Prostate gland (tissue), 2 donors: ENCODE measurements around the gene TTC19. TPM values are rescaled to one million over a fixed set of nuclear protein-coding genes. Genes with fewer than 3 reads are reported as not detected.

Experiments used
- DNase-seq: peaks from one replicate; pipeline ENCODE4 v3.0.0-alpha.2; 2019; ENCODE audit warnings: low spot score
- H3K27ac ChIP-seq, 2 donors: fragments of 200-600 bp; sonication (generic); 2 replicates each; pipeline ENCODE4 v1.5.1; 2017 to 2019
- H3K27me3 ChIP-seq: fragments of 200-600 bp; sonication (generic); replicated peaks from 2 replicates; pipeline ENCODE4 v1.5.1; 2019; ENCODE audit not compliant: insufficient read depth
- H3K36me3 ChIP-seq, 2 donors: fragments of 200-600 bp; sonication (generic); 1 replicate in 1 of 2; 2 replicates in 1 of 2; pipeline versions ENCODE4 v1.5.1 to v1.8.1; 2017 to 2019
- H3K4me1 ChIP-seq: fragments of 200-600 bp; sonication (generic); replicated peaks from 2 replicates; pipeline ENCODE4 v1.5.1; 2019
- H3K4me3 ChIP-seq, 2 donors: fragments of 200-600 bp; sonication (generic); 2 replicates each; pipeline ENCODE4 v1.5.1; 2017 to 2019
- H3K9me3 ChIP-seq: fragments of 200-600 bp; sonication (generic); 2 replicates; pipeline ENCODE4 v1.5.1; 2017
- POLR2A ChIP-seq: fragments of 450-650 bp; IDR thresholded peaks from one replicate; pipeline ENCODE4 v1.6.1; 2016; ENCODE audit warnings: antibody characterized with exemption, mild to moderate bottlenecking
- POLR2AphosphoS5 ChIP-seq: sonication (generic); formaldehyde crosslinking; IDR thresholded peaks from one replicate; pipeline ENCODE4 v1.6.1; 2017; ENCODE audit warnings: antibody characterized with exemption
- WGBS: methylation state at CpG from one replicate; pipeline ENCODE4 v1.1.5; 2018; 5-methylcytosine and 5-hydroxymethylcytosine counted together
- intact Hi-C: fragments of 100-400 bp; cut with DNase I; formaldehyde crosslinking; loops from one replicate; pipeline ENCODE4 v1.14.2; 2022
- total RNA-seq, 2 donors: library from RNA; depleted of rRNA; stranded (reverse); fragments of >200 nt; gene quantifications; one replicate each; pipeline ENCODE4 v1.1.0, GENCODE V29; 2016
- TF ChIP-seq, protein P1 (sequence below), 4 experiments: fragments of 200-600 bp in 2 of 4; fragments of 450-650 bp in 2 of 4; sonication (generic) in 2 of 4; IDR thresholded peaks; 1 replicate in 3 of 4; 2 replicates in 1 of 4; pipeline ENCODE4 v1.5.1; 2016 to 2019; ENCODE audit warnings: antibody characterized with exemption in 4 of 4, mild to moderate bottlenecking in 2 of 4, moderate library complexity in 2 of 4

Gene TTC19
- total RNA-seq, 2 donors from 2014 or later: 87.9 to 100 TPM

DNA sequence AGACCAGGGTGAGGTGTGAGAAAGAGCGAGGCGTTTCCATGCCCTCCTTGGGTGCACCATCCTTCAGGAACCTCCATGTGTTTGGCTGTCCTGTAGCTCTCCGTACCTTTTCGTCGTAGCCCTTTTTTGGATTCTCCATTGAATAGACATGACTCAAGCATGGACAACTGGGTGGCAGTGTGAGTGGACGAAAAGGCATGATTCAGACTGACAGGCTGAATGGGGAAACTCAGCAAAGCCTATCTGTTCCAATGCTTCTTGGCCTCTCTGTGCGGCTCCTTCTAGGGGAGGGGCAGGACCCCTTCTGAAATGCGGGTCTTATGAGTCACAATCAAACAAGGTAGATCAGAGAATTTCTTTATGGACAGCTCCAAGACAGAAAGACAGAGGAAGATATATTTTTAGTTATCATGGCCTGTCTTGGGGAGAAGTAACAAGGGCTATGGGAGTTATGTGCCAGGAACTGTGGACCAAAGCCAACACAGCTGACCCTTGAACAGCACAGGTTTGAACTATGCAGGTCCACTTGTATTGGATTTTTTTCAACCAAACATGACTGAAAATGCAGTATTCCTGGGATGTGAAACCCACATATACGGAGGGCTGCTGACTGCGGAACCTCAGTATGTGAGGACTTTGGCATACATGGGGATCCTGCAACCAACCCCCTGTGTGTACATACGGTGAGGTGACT lies 31.8 kb upstream of the TTC19 start:
- no peak for DNase-seq
- WGBS: 82% methylated on average over 11 of the region's 11 CpGs
- no peak overlapping the region for H3K4me3 ChIP-seq

DNA sequence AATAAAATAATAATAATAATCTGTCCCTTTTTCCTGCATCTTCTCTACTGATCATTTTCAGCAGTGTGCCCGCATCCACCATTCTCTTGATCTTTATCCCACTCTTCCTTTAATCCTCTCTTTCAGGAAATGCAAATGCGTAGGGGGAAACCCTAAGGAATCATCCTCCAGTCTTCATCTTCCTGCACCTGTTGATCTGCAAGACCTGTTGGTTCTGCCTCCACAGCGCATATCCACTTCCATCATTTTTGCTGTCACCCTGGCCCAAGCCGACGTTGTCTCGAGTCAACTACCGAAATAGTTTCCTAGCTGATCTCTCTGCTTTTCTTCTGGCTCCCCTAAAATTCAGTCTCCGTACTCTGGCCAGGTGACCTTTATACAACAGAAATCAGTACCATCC lies 30.2 kb upstream of the TTC19 start:
- TF ChIP-seq POLR2AphosphoS5 (no peak), POLR2A (no peak)
- TF ChIP-seq, protein P1, sequence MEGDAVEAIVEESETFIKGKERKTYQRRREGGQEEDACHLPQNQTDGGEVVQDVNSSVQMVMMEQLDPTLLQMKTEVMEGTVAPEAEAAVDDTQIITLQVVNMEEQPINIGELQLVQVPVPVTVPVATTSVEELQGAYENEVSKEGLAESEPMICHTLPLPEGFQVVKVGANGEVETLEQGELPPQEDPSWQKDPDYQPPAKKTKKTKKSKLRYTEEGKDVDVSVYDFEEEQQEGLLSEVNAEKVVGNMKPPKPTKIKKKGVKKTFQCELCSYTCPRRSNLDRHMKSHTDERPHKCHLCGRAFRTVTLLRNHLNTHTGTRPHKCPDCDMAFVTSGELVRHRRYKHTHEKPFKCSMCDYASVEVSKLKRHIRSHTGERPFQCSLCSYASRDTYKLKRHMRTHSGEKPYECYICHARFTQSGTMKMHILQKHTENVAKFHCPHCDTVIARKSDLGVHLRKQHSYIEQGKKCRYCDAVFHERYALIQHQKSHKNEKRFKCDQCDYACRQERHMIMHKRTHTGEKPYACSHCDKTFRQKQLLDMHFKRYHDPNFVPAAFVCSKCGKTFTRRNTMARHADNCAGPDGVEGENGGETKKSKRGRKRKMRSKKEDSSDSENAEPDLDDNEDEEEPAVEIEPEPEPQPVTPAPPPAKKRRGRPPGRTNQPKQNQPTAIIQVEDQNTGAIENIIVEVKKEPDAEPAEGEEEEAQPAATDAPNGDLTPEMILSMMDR (IDR thresholded peaks at IDR 0.05): no peak
- H3K36me3 ChIP-seq: no peaks in the 10 kb centered on the region
- no peak overlapping the region for H3K4me3 ChIP-seq
- H3K4me1 ChIP-seq: no peaks in the 10 kb centered on the region
- intact Hi-C loops: no loop called here
- H3K27me3 ChIP-seq: no peaks in the 10 kb centered on the region
- DNase-seq: no peak
- WGBS: 97% methylated on average over 8 of the region's 8 CpGs
- no peaks in the 10 kb centered on the region for H3K9me3 ChIP-seq
- no peak overlapping the region for H3K27ac ChIP-seq

More for the DNA sequence above, 31.8 kb upstream of the TTC19 start:
- H3K27ac ChIP-seq: no peak overlapping the region
- no peak for TF ChIP-seq POLR2AphosphoS5
- no peak for TF ChIP-seq POLR2A
- TF ChIP-seq, protein P1 (IDR thresholded peaks at IDR 0.05): no peak
- H3K4me1 ChIP-seq: no peaks in the 10 kb centered on the region
- intact Hi-C loops: no loop called here
- no peaks in the 10 kb centered on the region for H3K27me3 ChIP-seq
- H3K9me3 ChIP-seq: no peaks in the 10 kb centered on the region
- no peaks in the 10 kb centered on the region for H3K36me3 ChIP-seq

DNA sequence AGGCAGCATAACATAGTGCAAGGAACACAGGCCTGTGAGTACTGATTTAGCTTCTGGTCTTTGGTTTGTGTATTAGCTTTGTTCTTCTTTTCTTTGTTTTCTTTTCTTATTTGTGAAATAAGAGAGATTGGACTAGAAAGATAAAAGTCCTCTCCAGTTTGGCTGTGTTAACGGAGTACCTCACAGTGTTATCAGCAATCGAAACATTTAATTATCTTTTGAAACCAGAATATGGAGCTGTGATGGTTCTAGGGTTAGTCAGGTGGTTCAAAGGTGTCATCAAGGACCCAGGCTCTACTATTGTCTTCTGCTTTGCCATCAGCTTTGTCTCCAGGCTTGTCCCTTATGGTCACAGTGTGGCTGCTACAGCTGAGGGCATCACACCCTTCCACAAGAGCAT lies 29.1 kb upstream of the TTC19 start:
- Histone ChIP-seq H3K4me1 (no peaks in the 10 kb centered on the region), H3K4me3 (no peak overlapping the region), H3K36me3 (no peaks in the 10 kb centered on the region), H3K27me3 (no peaks in the 10 kb centered on the region), H3K27ac (no peak overlapping the region), H3K9me3 (no peaks in the 10 kb centered on the region)
- TF ChIP-seq POLR2AphosphoS5 (no peak), POLR2A (no peak)
- TF ChIP-seq, protein P1 (IDR thresholded peaks at IDR 0.05): no peak
- DNase-seq: no peak
- intact Hi-C loops: no loop called here
- WGBS: 99% methylated on average over 2 of the region's 2 CpGs

DNA sequence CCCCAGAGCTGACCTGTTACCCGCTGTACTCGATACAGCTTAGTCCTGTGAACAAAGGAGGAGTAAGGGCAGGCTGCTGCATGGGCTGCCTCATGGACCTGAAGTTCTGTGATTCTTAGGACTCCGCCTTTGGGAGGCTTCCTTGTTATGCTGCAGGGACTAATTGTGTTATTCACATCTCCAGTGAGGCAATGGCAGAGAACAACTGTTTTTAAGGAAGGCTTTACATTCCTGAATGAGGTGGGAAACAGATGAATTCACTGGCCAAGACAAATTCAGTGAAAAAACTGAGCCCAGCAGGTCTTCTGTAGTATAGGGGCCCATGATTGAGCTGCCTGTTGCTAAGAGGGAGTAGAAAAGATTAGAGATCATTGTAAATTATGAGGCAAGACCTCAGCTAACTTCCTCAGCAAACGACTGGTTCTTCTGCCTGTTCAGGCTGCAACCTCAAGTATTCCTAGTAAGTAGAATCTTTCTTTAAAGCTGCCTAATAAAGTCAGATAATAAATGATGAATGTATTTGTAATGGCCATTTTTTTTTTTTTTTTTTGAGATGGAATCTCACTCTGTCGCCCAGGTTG lies 28.4 kb upstream of the TTC19 start:
- no peak overlapping the region for H3K27ac ChIP-seq
- no peak for TF ChIP-seq POLR2A
- no peak for TF ChIP-seq POLR2AphosphoS5
- TF ChIP-seq, protein P1 (IDR thresholded peaks at IDR 0.05): no peak
- DNase-seq: no peak
- H3K4me3 ChIP-seq: no peak overlapping the region
- intact Hi-C loops: no loop called here
- 69% methylated on average over 5 of the region's 5 CpGs for WGBS
- H3K9me3 ChIP-seq: no peaks in the 10 kb centered on the region
- H3K4me1 ChIP-seq: no peaks in the 10 kb centered on the region
- no peaks in the 10 kb centered on the region for H3K36me3 ChIP-seq
- no peaks in the 10 kb centered on the region for H3K27me3 ChIP-seq

DNA sequence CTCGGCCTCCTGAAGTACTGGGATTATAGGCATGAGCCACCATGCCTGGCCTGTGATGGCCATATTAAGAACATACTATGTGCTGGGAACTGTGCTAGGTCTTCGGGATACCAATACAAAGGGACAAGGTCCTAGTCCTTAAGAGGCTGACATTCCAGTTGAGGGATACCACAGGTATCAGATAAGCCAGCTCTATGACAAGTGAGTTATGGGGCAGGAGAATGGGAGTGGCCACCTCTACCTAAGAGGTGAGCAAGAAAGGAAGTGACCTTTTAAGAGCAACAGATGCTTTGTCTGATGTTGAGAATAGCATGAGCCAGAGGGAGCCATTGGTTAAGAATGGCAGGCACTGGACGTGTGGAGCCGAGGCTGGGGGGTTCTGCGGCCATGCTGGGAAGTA lies 27.7 kb upstream of the TTC19 start:
- DNase-seq: no peak
- intact Hi-C loops: no loop called here
- H3K9me3 ChIP-seq: no peaks in the 10 kb centered on the region
- no peak overlapping the region for H3K27ac ChIP-seq
- TF ChIP-seq, protein P1 (IDR thresholded peaks at IDR 0.05): no peak
- TF ChIP-seq POLR2A (no peak), POLR2AphosphoS5 (no peak)
- WGBS: 98% methylated on average over 5 of the region's 5 CpGs
- no peaks in the 10 kb centered on the region for H3K4me1 ChIP-seq
- H3K36me3 ChIP-seq: no peaks in the 10 kb centered on the region
- no peak overlapping the region for H3K4me3 ChIP-seq
- no peaks in the 10 kb centered on the region for H3K27me3 ChIP-seq
